HepG2 (cell line): Measurements from ENCODE around the gene IZUMO4. TPM values are rescaled to one million over a fixed set of nuclear protein-coding genes. Genes with fewer than 3 reads are reported as not detected.

Source experiments
- ATAC-seq: fragments of 200-7000 bp; cut with Tn5 transposase; 3 replicates; pipeline ENCODE4 v1.9.1; 2020; ENCODE audit warnings: mild to moderate bottlenecking, moderate library complexity
- BruUV-seq: library from RNA; stranded (reverse); fragments of 400-500 nt; replicated peaks from 2 replicates; lab custom pipeline; 2021; lab: Mats Ljungman, UMichigan
- CTCF ChIA-PET: fragments of 300-600 bp; formaldehyde crosslinking; extraction: SDS; loops from one replicate; lab custom pipeline; 2021; ENCODE audit warnings: low total read pairs, inconsistent platforms, low intra/inter-chr PET ratio; lab: Yijun Ruan, JAX
- POLR2A ChIA-PET: fragments of 350-600 bp; sonication (Branson Sonifier 250); formaldehyde crosslinking; loops from one replicate; lab custom pipeline; 2020; ENCODE audit warnings: antibody characterized with exemption, inconsistent platforms; lab: Yijun Ruan, JAX
- DNase-seq: peaks from one replicate; pipeline ENCODE4 v3.0.0-alpha.2; 2015; ENCODE audit warnings: low spot score
- FAIRE-seq: peaks from 3 replicates; lab custom pipeline; 2011; peaks lifted over from hg19 to GRCh38; lab: Jason Lieb, UNC
- H2AFZ ChIP-seq: one replicate; pipeline ENCODE4 v1.6.1; 2011; ENCODE audit warnings: low read length, inconsistent platforms
- H3K27ac ChIP-seq: fragments of 300-600 bp; 3 replicates; pipeline ENCODE4 v1.8.0; 2011; ENCODE audit warnings: mixed run types, mild to moderate bottlenecking, mixed read lengths, low read length, inconsistent platforms; ENCODE audit not compliant: insufficient read depth; ENCODE audit errors: extremely low read length
- H3K27me3 ChIP-seq, 2 experiments: fragments of 200-600 bp in 1 of 2; 2 replicates in 1 of 2; 3 replicates in 1 of 2; pipeline versions ENCODE4 v1.6.0 to v1.8.0; 2011; ENCODE audit warnings: low read length in 2 of 2, mild to moderate bottlenecking in 2 of 2, moderate library complexity in 2 of 2, inconsistent platforms in 1 of 2; ENCODE audit not compliant: insufficient read depth in 2 of 2, control insufficient read depth in 1 of 2
- H3K36me3 ChIP-seq, 2 experiments: fragments of 200-600 bp in 1 of 2; replicated peaks in 1 of 2; 2 replicates in 1 of 2; 3 replicates in 1 of 2; pipeline versions ENCODE4 v1.5.1 to v1.8.0; 2011; ENCODE audit warnings: low read length in 2 of 2, inconsistent platforms in 1 of 2; ENCODE audit not compliant: insufficient read depth in 2 of 2, control insufficient read depth in 1 of 2
- H3K4me1 ChIP-seq: 2 replicates; pipeline ENCODE4 v1.5.1; 2012; ENCODE audit warnings: low read length, inconsistent platforms; ENCODE audit not compliant: insufficient read depth
- H3K4me2 ChIP-seq: 2 replicates; pipeline ENCODE4 v1.6.0; 2011; ENCODE audit warnings: low read depth, low read length, inconsistent platforms
- H3K4me3 ChIP-seq, 3 experiments: fragments of 200-600 bp in 1 of 3; sonication (generic), shearing (Covaris generic) in 1 of 3; replicated peaks in 1 of 3; 2 replicates each; pipeline ENCODE4 v1.5.1; 2011 to 2016; ENCODE audit warnings: low read length in 3 of 3, inconsistent platforms in 2 of 3, low read depth in 2 of 3, mild to moderate bottlenecking in 2 of 3, control low read depth in 1 of 3, mixed read lengths in 1 of 3; ENCODE audit not compliant: insufficient read depth in 1 of 3
- H3K79me2 ChIP-seq: one replicate; pipeline ENCODE4 v1.6.1; 2011; ENCODE audit warnings: low read length, inconsistent platforms; ENCODE audit not compliant: insufficient read depth
- H3K9ac ChIP-seq: 2 replicates; pipeline ENCODE4 v1.6.0; 2011; ENCODE audit warnings: mild to moderate bottlenecking, low read depth, low read length, inconsistent platforms; ENCODE audit not compliant: insufficient read depth
- H3K9me3 ChIP-seq: 2 replicates; pipeline ENCODE4 v1.5.1; 2012; ENCODE audit warnings: mild to moderate bottlenecking, low read length
- H4K20me1 ChIP-seq: 2 replicates; pipeline ENCODE4 v1.6.0; 2011; ENCODE audit warnings: inconsistent platforms, mild to moderate bottlenecking, low read length, moderate library complexity; ENCODE audit not compliant: insufficient read depth
- FLYWCH1 ChIP-seq: sonication (generic); formaldehyde crosslinking; IDR thresholded peaks from 2 replicates; pipeline ENCODE4 v1.8.1; 2023; ENCODE audit warnings: mild to moderate bottlenecking, missing genetic modification reagents
- GABPA ChIP-seq, 2 experiments: IDR thresholded peaks; 2 replicates each; pipeline ENCODE4 v1.6.1; 2011 to 2016; ENCODE audit warnings: low read depth in 2 of 2, low read length in 1 of 2, missing biosample characterization in 1 of 2, missing genetic modification characterization in 1 of 2
- GLI4 ChIP-seq: sonication (generic); formaldehyde crosslinking; IDR thresholded peaks from 2 replicates; pipeline ENCODE4 v1.5.1; 2020; ENCODE audit warnings: missing genetic modification reagents, mild to moderate bottlenecking, moderate library complexity, borderline replicate concordance
- NCOA1 ChIP-seq: sonication (generic); formaldehyde crosslinking; IDR thresholded peaks from 2 replicates; pipeline ENCODE4 v1.9.0; 2021; ENCODE audit warnings: missing genetic modification reagents
- NFKB2 ChIP-seq: sonication (generic); formaldehyde crosslinking; IDR thresholded peaks from 2 replicates; pipeline ENCODE4 v1.4.0; 2020; ENCODE audit warnings: missing genetic modification reagents, borderline replicate concordance
- RFXAP ChIP-seq: sonication (generic); formaldehyde crosslinking; IDR thresholded peaks from 2 replicates; pipeline ENCODE4 v1.4.0; 2020; ENCODE audit warnings: missing genetic modification reagents, borderline replicate concordance
- SIX4 ChIP-seq: sonication (generic); formaldehyde crosslinking; IDR thresholded peaks from 2 replicates; pipeline ENCODE4 v1.4.0; 2020; ENCODE audit warnings: missing genetic modification reagents
- ZFY ChIP-seq: sonication (generic); formaldehyde crosslinking; IDR thresholded peaks from 2 replicates; pipeline ENCODE4 v1.4.0; 2020; ENCODE audit warnings: missing genetic modification reagents
- WGBS: methylation state at CpG from one replicate; pipeline ENCODE4 v1.1.6; 2017; ENCODE audit warnings: low lambda C conversion rate; 5-methylcytosine and 5-hydroxymethylcytosine counted together
- in situ Hi-C: cut with HindIII; loops from 2 replicates; pipeline ENCODE4 v1.10.0; 2017; ENCODE audit warnings: low pct_unique_long_range_greater_than_20kb; ENCODE audit not compliant: extremely low pct_ligation_motif_present
- intact Hi-C: fragments of 100-400 bp; cut with micrococcal nuclease; formaldehyde crosslinking; loops from one replicate; pipeline ENCODE4 v1.10.0; 2022; ENCODE audit not compliant: unreplicated experiment
- polyA plus RNA-seq, 8 experiments: library from polyadenylated mRNA; depleted of rRNA in 3 of 8; stranded (reverse) in 7 of 8; unstranded in 1 of 8; fragments of >200 nt; fragmentation: Illumina TruSeq in 4 of 8; extraction: Trizol in 4 of 8; gene quantifications; 2 replicates each; pipeline versions ENCODE4 v1.2.1 to v1.2.3, GENCODE V29; 2011 to 2016; ENCODE audit warnings: low read depth in 4 of 8, missing spikeins in 1 of 8, mixed read lengths in 1 of 8; ENCODE audit not compliant: insufficient read depth in 1 of 8
- total RNA-seq, 5 experiments: library from RNA; depleted of rRNA; stranded (reverse); fragments of >200 nt; fragmentation: Illumina TruSeq; extraction: Trizol; gene quantifications; 2 replicates each; pipeline ENCODE4 v1.2.3, GENCODE V29; 2016; ENCODE audit warnings: low read depth in 1 of 5
- TF ChIP-seq, protein P1 (sequence below): IDR thresholded peaks from 2 replicates; pipeline ENCODE4 v1.6.1; 2016; ENCODE audit warnings: low read depth, control low read depth
- TF ChIP-seq, protein P2 (sequence below): sonication (generic); formaldehyde crosslinking; IDR thresholded peaks from 2 replicates; pipeline ENCODE4 v1.5.0; 2020; ENCODE audit warnings: mild to moderate bottlenecking, missing genetic modification reagents
- TF ChIP-seq, protein P3 (sequence below): sonication (generic); formaldehyde crosslinking; IDR thresholded peaks from 2 replicates; pipeline ENCODE4 v1.8.0; 2022; ENCODE audit warnings: mild to moderate bottlenecking, missing genetic modification reagents, borderline replicate concordance
- TF ChIP-seq, protein P4 (sequence below): sonication (generic); formaldehyde crosslinking; IDR thresholded peaks from 2 replicates; pipeline ENCODE4 v1.5.1; 2020; ENCODE audit warnings: mild to moderate bottlenecking, moderate library complexity, missing genetic modification reagents

Gene IZUMO4
- total and polyA plus RNA-seq, 2 of the 13 experiments (the other 11 are each of a cell fraction or from before 2014, with no cell fraction given), result 0.77 to 3.9 TPM

- TSS peak; percentile 72 for BruUV-seq
- FAIRE-seq (peak; percentile 66), DNase-seq (peak; percentile 75), ATAC-seq (peak; percentile 28)
- Histone ChIP-seq H3K9me3 (no peaks in the 10 kb centered on the region), H3K4me2 (peak overlapping the region; percentile 88), H4K20me1 (peaks cover 42% of the 10 kb centered on the region), H3K27ac (peak overlapping the region; percentile 63), H3K79me2 (peaks cover 34% of the 10 kb centered on the region), H3K36me3 (peaks cover 6 to 18% of the 10 kb centered on the region in 2 experiments), H2AFZ (no peak overlapping the region), H3K27me3 (no peaks in the 10 kb centered on the region), H3K4me1 (peaks cover 66% of the 10 kb centered on the region), H3K4me3 (peak overlapping the region; percentile 92 to 94 (median 93)), H3K9ac (peak overlapping the region; percentile 86)
- in situ Hi-C loops (no loop called here), intact Hi-C loops (no loop called here)
- CTCF ChIA-PET, result no interaction called here
- 0% methylated on average over 13 of the region's 16 CpGs for WGBS
- POLR2A ChIA-PET, result interaction anchor here (1.9 to 2.4 kb wide), 6 partner anchors 9 to 34 kb away, joined by 6 to 26 read pairs (median 8); partner anchors contain the start of gene BTBD2
- TF ChIP-seq, protein P1, sequence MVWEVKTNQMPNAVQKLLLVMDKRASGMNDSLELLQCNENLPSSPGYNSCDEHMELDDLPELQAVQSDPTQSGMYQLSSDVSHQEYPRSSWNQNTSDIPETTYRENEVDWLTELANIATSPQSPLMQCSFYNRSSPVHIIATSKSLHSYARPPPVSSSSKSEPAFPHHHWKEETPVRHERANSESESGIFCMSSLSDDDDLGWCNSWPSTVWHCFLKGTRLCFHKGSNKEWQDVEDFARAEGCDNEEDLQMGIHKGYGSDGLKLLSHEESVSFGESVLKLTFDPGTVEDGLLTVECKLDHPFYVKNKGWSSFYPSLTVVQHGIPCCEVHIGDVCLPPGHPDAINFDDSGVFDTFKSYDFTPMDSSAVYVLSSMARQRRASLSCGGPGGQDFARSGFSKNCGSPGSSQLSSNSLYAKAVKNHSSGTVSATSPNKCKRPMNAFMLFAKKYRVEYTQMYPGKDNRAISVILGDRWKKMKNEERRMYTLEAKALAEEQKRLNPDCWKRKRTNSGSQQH (CRISPR knock-in tag), result no peak
- no peak for TF ChIP-seq NFKB2 (CRISPR knock-in tag)
- no peak for TF ChIP-seq FLYWCH1 (CRISPR knock-in tag)
- 0 out of 2 replicates have a peak, but pooled peaks have one; percentile 32 for TF ChIP-seq RFXAP (CRISPR knock-in tag)
- TF ChIP-seq, protein P2, sequence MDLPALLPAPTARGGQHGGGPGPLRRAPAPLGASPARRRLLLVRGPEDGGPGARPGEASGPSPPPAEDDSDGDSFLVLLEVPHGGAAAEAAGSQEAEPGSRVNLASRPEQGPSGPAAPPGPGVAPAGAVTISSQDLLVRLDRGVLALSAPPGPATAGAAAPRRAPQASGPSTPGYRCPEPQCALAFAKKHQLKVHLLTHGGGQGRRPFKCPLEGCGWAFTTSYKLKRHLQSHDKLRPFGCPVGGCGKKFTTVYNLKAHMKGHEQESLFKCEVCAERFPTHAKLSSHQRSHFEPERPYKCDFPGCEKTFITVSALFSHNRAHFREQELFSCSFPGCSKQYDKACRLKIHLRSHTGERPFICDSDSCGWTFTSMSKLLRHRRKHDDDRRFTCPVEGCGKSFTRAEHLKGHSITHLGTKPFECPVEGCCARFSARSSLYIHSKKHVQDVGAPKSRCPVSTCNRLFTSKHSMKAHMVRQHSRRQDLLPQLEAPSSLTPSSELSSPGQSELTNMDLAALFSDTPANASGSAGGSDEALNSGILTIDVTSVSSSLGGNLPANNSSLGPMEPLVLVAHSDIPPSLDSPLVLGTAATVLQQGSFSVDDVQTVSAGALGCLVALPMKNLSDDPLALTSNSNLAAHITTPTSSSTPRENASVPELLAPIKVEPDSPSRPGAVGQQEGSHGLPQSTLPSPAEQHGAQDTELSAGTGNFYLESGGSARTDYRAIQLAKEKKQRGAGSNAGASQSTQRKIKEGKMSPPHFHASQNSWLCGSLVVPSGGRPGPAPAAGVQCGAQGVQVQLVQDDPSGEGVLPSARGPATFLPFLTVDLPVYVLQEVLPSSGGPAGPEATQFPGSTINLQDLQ, result no peak
- TF ChIP-seq, protein P3, sequence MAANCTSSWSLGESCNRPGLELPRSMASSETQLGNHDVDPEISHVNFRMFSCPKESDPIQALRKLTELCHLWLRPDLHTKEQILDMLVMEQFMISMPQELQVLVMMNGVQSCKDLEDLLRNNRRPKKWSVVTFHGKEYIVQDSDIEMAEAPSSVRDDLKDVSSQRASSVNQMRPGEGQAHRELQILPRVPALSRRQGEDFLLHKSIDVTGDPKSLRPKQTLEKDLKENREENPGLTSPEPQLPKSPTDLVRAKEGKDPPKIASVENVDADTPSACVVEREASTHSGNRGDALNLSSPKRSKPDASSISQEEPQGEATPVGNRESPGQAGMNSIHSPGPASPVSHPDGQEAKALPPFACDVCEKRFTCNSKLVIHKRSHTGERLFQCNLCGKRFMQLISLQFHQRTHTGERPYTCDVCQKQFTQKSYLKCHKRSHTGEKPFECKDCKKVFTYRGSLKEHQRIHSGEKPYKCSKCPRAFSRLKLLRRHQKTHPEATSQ, result no peak
- TF ChIP-seq, protein P4, sequence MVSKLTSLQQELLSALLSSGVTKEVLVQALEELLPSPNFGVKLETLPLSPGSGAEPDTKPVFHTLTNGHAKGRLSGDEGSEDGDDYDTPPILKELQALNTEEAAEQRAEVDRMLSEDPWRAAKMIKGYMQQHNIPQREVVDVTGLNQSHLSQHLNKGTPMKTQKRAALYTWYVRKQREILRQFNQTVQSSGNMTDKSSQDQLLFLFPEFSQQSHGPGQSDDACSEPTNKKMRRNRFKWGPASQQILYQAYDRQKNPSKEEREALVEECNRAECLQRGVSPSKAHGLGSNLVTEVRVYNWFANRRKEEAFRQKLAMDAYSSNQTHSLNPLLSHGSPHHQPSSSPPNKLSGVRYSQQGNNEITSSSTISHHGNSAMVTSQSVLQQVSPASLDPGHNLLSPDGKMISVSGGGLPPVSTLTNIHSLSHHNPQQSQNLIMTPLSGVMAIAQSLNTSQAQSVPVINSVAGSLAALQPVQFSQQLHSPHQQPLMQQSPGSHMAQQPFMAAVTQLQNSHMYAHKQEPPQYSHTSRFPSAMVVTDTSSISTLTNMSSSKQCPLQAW (CRISPR knock-in tag), result no peak
- TF ChIP-seq NCOA1 (CRISPR knock-in tag), result no peak
- TF ChIP-seq GABPA (IDR thresholded peaks at IDR 0.05; ENCODE audit: low read depth, low read length), result no peak
- no peak for TF ChIP-seq GABPA (CRISPR knock-in tag; IDR thresholded peaks at IDR 0.05; ENCODE audit: low read depth)
- TF ChIP-seq GLI4 (CRISPR knock-in tag), result no peak
- TF ChIP-seq SIX4 (CRISPR knock-in tag), result no peak
- TF ChIP-seq ZFY (CRISPR knock-in tag), result no peak
These were observed 46.9 kb upstream of the IZUMO4 start for GRCh38 chr19:2049741-2050348.
